Adrenal gland (tissue), 12 donors: Measurements from ENCODE around the gene ALDH1A1. TPM values are rescaled to one million over a fixed set of nuclear protein-coding genes. Genes with fewer than 3 reads are reported as not detected.

Experiments used
- DNase-seq, 7 donors: peaks; one replicate each; pipeline ENCODE4 v3.0.0-alpha.2; 2019 to 2020
- H3K27ac ChIP-seq, 5 donors: fragments of 200-600 bp; sonication (generic) in 4 of 5; 1 replicate in 3 of 5; 2 replicates in 2 of 5; pipeline versions ENCODE4 v1.5.1 to v1.8.0; 2016 to 2020; ENCODE audit warnings: mild to moderate bottlenecking in 1 of 5
- H3K27me3 ChIP-seq: fragments of 200-600 bp; 2 replicates; pipeline ENCODE4 v1.8.0; 2021
- H3K36me3 ChIP-seq, 2 donors: fragments of 200-600 bp; replicated peaks in 1 of 2; 1 replicate in 1 of 2; 2 replicates in 1 of 2; pipeline versions ENCODE4 v1.5.1 to v1.8.0; 2018 to 2022
- H3K4me1 ChIP-seq, 2 donors: fragments of 200-600 bp; replicated peaks in 1 of 2; 1 replicate in 1 of 2; 2 replicates in 1 of 2; pipeline versions ENCODE4 v1.5.1 to v1.8.0; 2018 to 2021
- H3K4me3 ChIP-seq, 4 donors: fragments of 200-600 bp; sonication (generic) in 3 of 4; one replicate each; pipeline ENCODE4 v1.5.1; 2016 to 2018
- H3K9me3 ChIP-seq, 3 donors: fragments of 200-600 bp; sonication (generic) in 1 of 3; replicated peaks in 1 of 3; 1 replicate in 2 of 3; 2 replicates in 1 of 3; pipeline versions ENCODE4 v1.5.1 to v1.8.0; 2016 to 2021
- CTCF ChIP-seq, 6 experiments: fragments of 450-650 bp in 4 of 6; fragments of 200-600 bp in 2 of 6; sonication (generic) in 1 of 6; IDR thresholded peaks; 1 replicate in 5 of 6; 2 replicates in 1 of 6; pipeline versions ENCODE4 v1.5.1 to v1.8.0; 2016 to 2021; ENCODE audit warnings: antibody characterized with exemption in 6 of 6, mild to moderate bottlenecking in 2 of 6, moderate library complexity in 1 of 6
- POLR2A ChIP-seq, 2 donors: fragments of 450-650 bp; IDR thresholded peaks; one replicate each; pipeline ENCODE4 v1.6.1; 2017; ENCODE audit warnings: antibody characterized with exemption in 2 of 2, mild to moderate bottlenecking in 2 of 2, moderate library complexity in 1 of 2
- WGBS, 4 donors: extraction: QIAGEN DNeasy Blood & Tissue Kit in 2 of 4; methylation state at CpG; one replicate each; pipeline versions ENCODE4 v1.1.5 to v1.1.7; 2013 to 2017; 5-methylcytosine and 5-hydroxymethylcytosine counted together
- intact Hi-C, 2 donors: fragments of 100-400 bp; cut with DNase I; formaldehyde crosslinking; loops; one replicate each; pipeline versions ENCODE4 v1.14.1 to v1.15.0; 2022 to 2023
- polyA plus RNA-seq, 3 donors: library from polyadenylated mRNA; stranded (reverse); fragments of 200-250 nt in 2 of 3; fragments of 350-450 nt in 1 of 3; fragmentation: Illumina TruSeq in 1 of 3; extraction: RNeasy Lipid Tissue Mini Kit (QIAGEN cat#74804) in 1 of 3; gene quantifications; one replicate each; pipeline ENCODE4 v1.2.3, GENCODE V29; 2013 to 2014
- total RNA-seq, 9 donors: library from RNA; depleted of rRNA in 4 of 9; stranded (reverse); fragments of >200 nt in 4 of 9; fragments of 120-200 nt in 1 of 9; fragmentation: NEBNext Ultra II Directional in 1 of 9; extraction: Animal tissue kit (Norgen Biotek cat#: 25700) in 1 of 9; gene quantifications; one replicate each; pipeline versions ENCODE4 v1.1.0 to v1.2.4, GENCODE V29; 2013 to 2023
- donor health status: healthy with polysubstance abuse.
- donor health status: Bipolar disorder and iron deficiency.
- donor health status: DM: yes; HTN: yes; CAD: no.
- donor health status: DM: no; HTN: no; CAD: no.
- donor health status: DM: no; HTN: no; CAD: no.
- donor health status: DM: yes; HTN: yes; CAD: no.

Gene ALDH1A1
- total and polyA plus RNA-seq, 12 donors, result 88.7 to 345 (median 186) TPM

DNA sequence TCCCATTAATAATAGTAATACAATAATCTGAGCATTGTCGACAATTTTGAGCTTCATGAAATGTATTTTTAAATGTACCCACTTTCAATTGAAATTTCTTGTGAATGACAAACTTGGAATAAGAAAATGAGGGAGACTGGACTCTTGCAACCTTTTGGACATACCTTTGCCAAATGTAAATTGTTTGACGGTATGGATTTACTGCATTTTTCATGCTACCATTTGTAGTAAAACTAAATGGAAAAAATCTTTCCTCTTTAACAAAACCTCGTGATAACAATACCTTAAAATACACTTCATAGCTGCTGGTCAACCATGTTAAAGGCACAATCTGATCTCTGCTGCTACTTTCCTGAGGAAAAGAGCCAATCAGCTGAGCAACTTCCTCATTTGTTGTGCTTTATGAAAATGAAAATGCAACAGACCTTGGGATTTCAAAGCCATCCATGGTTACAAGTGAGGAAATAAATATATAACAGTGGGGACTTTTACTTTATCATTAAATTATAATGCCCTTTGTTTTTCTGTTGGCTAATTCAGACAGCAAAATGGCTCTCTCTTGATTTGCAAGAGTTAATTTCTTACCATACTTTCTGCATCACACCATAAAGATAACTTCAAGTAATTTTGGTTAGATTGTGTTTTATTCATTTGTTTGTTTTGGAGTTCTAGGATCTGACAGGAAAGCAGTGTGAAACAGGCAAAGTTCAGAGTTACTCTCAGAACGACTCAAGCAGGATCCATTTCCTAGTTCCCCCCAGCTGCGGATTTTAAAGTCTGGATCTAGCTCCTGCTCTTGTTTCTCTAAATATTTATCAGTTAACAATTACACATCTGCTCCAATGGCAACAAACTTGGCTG, 1.1 kb downstream of the ALDH1A1 start:
- no peaks in the 10 kb centered on the region for H3K9me3 ChIP-seq
- 17 to 39% (median 33%) methylated on average over 5 of the region's 5 CpGs for WGBS, 4 donors
- H3K27me3 ChIP-seq, result no peaks in the 10 kb centered on the region
- no peak for DNase-seq
- peak overlapping the region in 4 of 5 donors; percentile 17 to 61 (median 32) for H3K27ac ChIP-seq
- intact Hi-C loops, result no loop called here
- peaks cover 0 to 22% of the 10 kb centered on the region in 2 donors for H3K4me1 ChIP-seq
- TF ChIP-seq POLR2A (IDR thresholded peaks at IDR 0.05) (no peak), CTCF (IDR thresholded peaks at IDR 0.05) (no peak)
- no peaks in the 10 kb centered on the region for H3K36me3 ChIP-seq
- H3K4me3 ChIP-seq, result peak overlapping the region in 2 of 4 donors; percentile 23 to 54

DNA sequence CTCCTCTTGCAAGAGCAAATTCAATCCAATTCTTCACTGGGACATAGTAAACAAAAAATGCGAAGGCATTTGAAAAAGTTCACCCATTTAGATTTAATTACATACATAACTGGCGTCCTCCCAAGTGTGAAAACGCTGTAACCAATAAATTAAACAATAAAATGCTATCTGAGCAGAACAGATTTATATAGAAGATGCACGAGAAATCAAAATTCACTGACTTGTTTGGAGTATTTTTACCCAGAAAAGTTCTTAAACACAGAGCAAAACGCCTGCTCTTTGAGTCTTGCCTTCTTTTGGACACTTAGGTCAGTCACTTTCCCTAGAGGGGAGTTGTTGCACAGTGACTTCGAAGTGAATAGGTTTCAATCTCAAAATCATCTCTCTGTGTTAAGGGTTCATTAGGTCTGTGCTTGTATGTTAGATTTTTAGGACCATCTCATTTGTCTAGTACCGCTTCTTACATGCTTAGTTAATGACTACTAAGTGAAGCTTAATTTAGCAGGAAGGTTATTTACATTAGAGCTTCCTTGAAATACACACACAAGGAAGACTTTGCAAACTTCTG, 1.9 kb downstream of the ALDH1A1 start:
- WGBS, 4 donors, result 46 to 61% (median 52%) methylated on average over 7 of the region's 7 CpGs
- H3K4me1 ChIP-seq, result peaks cover 0 to 22% of the 10 kb centered on the region in 2 donors
- peak overlapping the region in 1 of 4 donors; percentile 54 for H3K4me3 ChIP-seq
- TF ChIP-seq CTCF (IDR thresholded peaks at IDR 0.05) (no peak), POLR2A (IDR thresholded peaks at IDR 0.05) (no peak)
- no peak for DNase-seq
- intact Hi-C loops, result no loop called here
- no peaks in the 10 kb centered on the region for H3K27me3 ChIP-seq
- peak overlapping the region in 3 of 5 donors; percentile 18 to 61 (median 46) for H3K27ac ChIP-seq
- no peaks in the 10 kb centered on the region for H3K36me3 ChIP-seq
- H3K9me3 ChIP-seq, result no peaks in the 10 kb centered on the region

DNA sequence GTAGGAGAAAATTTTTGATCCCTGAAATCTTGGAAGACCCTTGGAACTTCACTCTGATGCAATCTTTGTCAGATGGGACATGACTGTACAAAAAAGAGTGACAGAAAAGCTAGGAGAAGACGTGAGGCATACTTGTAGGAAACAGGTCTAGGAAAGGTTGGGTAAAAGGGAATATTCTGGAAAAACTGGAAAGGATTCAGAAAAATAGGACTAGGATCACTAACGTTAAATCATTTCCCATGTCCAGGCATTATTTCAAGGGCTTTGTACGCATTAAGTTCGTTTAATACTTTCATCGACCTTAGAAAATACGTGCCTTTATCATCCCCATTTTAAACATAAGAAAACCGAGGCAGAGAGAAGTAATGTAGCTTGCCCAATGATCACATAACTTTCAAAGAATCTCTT, 2.9 kb downstream of the ALDH1A1 start:
- intact Hi-C loops, result no loop called here

More for the DNA sequence above, 2.9 kb downstream of the ALDH1A1 start:
- Histone ChIP-seq H3K9me3 (no peaks in the 10 kb centered on the region), H3K27ac (peak overlapping the region in 1 of 5 donors; percentile 19), H3K4me3 (peak overlapping the region in 1 of 4 donors; percentile 54), H3K27me3 (no peaks in the 10 kb centered on the region), H3K4me1 (peaks cover 0 to 22% of the 10 kb centered on the region in 2 donors), H3K36me3 (no peaks in the 10 kb centered on the region)
- 68 to 80% (median 77%) methylated on average over 7 of the region's 7 CpGs for WGBS, 4 donors
- TF ChIP-seq CTCF (IDR thresholded peaks at IDR 0.05) (no peak), POLR2A (IDR thresholded peaks at IDR 0.05) (no peak)
- no peak for DNase-seq
